Natural killer cell (primary cell): ENCODE data around the gene ARHGEF12. TPM values are rescaled to one million over a fixed set of nuclear protein-coding genes. Genes with fewer than 3 reads are reported as not detected.

ENCODE experiments used
- ATAC-seq, 3 donors: fragments of 150-1000 bp in 2 of 3; fragments of 200-7000 bp in 1 of 3; cut with Tn5 transposase; 1 replicate in 1 of 3; 2 replicates in 2 of 3; pipeline ENCODE4 v1.10.0; 2021; ENCODE audit warnings: mild to moderate bottlenecking in 2 of 3, moderate library complexity in 2 of 3
- DNase-seq, 2 donors: peaks; one replicate each; pipeline versions ENCODE4 v3.0.0 to v3.0.0-alpha.2; 2013 to 2021; ENCODE audit warnings: mixed read lengths in 1 of 2
- H3K27ac ChIP-seq: one replicate; pipeline ENCODE4 v1.5.1; 2013; ENCODE audit warnings: mild to moderate bottlenecking, low read length
- H3K27me3 ChIP-seq: one replicate; pipeline ENCODE4 v1.6.1; 2013; ENCODE audit warnings: low read length; ENCODE audit not compliant: control insufficient read depth, insufficient read depth
- H3K36me3 ChIP-seq: one replicate; pipeline ENCODE4 v1.6.1; 2013; ENCODE audit warnings: low read length; ENCODE audit not compliant: control insufficient read depth, insufficient read depth
- H3K4me1 ChIP-seq: one replicate; pipeline ENCODE4 v1.6.1; 2013; ENCODE audit warnings: low read length; ENCODE audit not compliant: control insufficient read depth, insufficient read depth
- H3K4me3 ChIP-seq: one replicate; pipeline ENCODE4 v1.5.1; 2013; ENCODE audit warnings: low read length
- H3K9me3 ChIP-seq: one replicate; pipeline ENCODE4 v1.6.1; 2013; ENCODE audit warnings: low read length; ENCODE audit not compliant: control insufficient read depth, insufficient read depth
- H3K27ac Mint-ChIP-seq, 2 donors: one replicate each; pipeline ENCODE4 v1.8.0; 2022; ENCODE audit warnings: mild to moderate bottlenecking in 2 of 2, mixed read lengths in 2 of 2, moderate library complexity in 1 of 2
- H3K27me3 Mint-ChIP-seq, 2 donors: one replicate each; pipeline ENCODE4 v1.8.0; 2022; ENCODE audit warnings: low read depth in 2 of 2, mixed read lengths in 2 of 2
- H3K36me3 Mint-ChIP-seq: one replicate; pipeline ENCODE4 v1.8.0; 2022; ENCODE audit warnings: mixed read lengths
- H3K4me1 Mint-ChIP-seq, 2 donors: one replicate each; pipeline ENCODE4 v1.8.0; 2022; ENCODE audit warnings: mixed read lengths in 2 of 2
- H3K4me3 Mint-ChIP-seq: one replicate; pipeline ENCODE4 v1.8.0; 2022; ENCODE audit warnings: mild to moderate bottlenecking, moderate library complexity, mixed read lengths
- H3K9me3 Mint-ChIP-seq, 2 donors: one replicate each; pipeline ENCODE4 v1.8.0; 2022; ENCODE audit warnings: mixed read lengths in 2 of 2
- WGBS: methylation state at CpG from one replicate; pipeline ENCODE4 v1.1.7; 2013; ENCODE audit warnings: missing lambda C conversion rate; ENCODE audit not compliant: insufficient coverage; 5-methylcytosine and 5-hydroxymethylcytosine counted together
- intact Hi-C: fragments of 100-400 bp; cut with micrococcal nuclease; formaldehyde crosslinking; loops from one replicate; pipeline ENCODE4 v1.14.2; 2022
- total RNA-seq, 4 donors: library from RNA; stranded (reverse); fragments of 120-200 nt in 1 of 4; gene quantifications; one replicate each; pipeline versions ENCODE4 v1.2.3 to v1.2.4, GENCODE V29; 2013 to 2022
- TF ChIP-seq, protein P1 (sequence below): fragments of 200-600 bp; IDR thresholded peaks from one replicate; pipeline ENCODE4 v1.8.0; 2022; ENCODE audit warnings: antibody characterized with exemption

The ARHGEF12 gene
- total RNA-seq, 3 donors from 2014 or later (not counting 1 experiment from before 2014, with no cell fraction given) = 38.4 to 52.3 (median 42.1) TPM

- H3K36me3 ChIP-seq = no peaks in the 10 kb centered on the region
- intact Hi-C loops = no loop called here
- Mint-ChIP-seq H3K9me3 (no peaks in the 10 kb centered on the region), H3K4me1 (peaks cover 0 to 15% of the 10 kb centered on the region in 2 donors), H3K4me3 (peak overlapping the region; percentile 57), H3K36me3 (no peaks in the 10 kb centered on the region), H3K27me3 (peaks cover 39 to 68% of the 10 kb centered on the region in 2 donors), H3K27ac (no peak overlapping the region)
- peaks cover 1% of the 10 kb centered on the region for H3K27me3 ChIP-seq
- 92% methylated on average over 6 of the region's 7 CpGs for WGBS
- ATAC-seq (no peak), DNase-seq (no peak)
- no peak overlapping the region for H3K4me3 ChIP-seq
- H3K4me1 ChIP-seq = peaks cover 6% of the 10 kb centered on the region
- TF ChIP-seq, protein P1, sequence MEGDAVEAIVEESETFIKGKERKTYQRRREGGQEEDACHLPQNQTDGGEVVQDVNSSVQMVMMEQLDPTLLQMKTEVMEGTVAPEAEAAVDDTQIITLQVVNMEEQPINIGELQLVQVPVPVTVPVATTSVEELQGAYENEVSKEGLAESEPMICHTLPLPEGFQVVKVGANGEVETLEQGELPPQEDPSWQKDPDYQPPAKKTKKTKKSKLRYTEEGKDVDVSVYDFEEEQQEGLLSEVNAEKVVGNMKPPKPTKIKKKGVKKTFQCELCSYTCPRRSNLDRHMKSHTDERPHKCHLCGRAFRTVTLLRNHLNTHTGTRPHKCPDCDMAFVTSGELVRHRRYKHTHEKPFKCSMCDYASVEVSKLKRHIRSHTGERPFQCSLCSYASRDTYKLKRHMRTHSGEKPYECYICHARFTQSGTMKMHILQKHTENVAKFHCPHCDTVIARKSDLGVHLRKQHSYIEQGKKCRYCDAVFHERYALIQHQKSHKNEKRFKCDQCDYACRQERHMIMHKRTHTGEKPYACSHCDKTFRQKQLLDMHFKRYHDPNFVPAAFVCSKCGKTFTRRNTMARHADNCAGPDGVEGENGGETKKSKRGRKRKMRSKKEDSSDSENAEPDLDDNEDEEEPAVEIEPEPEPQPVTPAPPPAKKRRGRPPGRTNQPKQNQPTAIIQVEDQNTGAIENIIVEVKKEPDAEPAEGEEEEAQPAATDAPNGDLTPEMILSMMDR = no peak
- no peak overlapping the region for H3K27ac ChIP-seq
- H3K9me3 ChIP-seq = no peaks in the 10 kb centered on the region
Measured at GRCh38 chr11:120509346-120510053, 173.3 kb downstream of the ARHGEF12 start.

- Mint-ChIP-seq H3K9me3 (no peaks in the 10 kb centered on the region), H3K27ac (peak overlapping the region in 1 of 2 donors; percentile 6), H3K4me3 (peak overlapping the region; percentile 53), H3K4me1 (peaks cover 0 to 23% of the 10 kb centered on the region in 2 donors), H3K36me3 (no peaks in the 10 kb centered on the region), H3K27me3 (peaks cover 32 to 64% of the 10 kb centered on the region in 2 donors)
- Histone ChIP-seq H3K36me3 (no peaks in the 10 kb centered on the region), H3K27me3 (no peaks in the 10 kb centered on the region), H3K4me1 (peaks cover 6% of the 10 kb centered on the region), H3K4me3 (no peak overlapping the region), H3K27ac (no peak overlapping the region), H3K9me3 (no peaks in the 10 kb centered on the region)
- intact Hi-C loops = loop anchor here (1.0 kb wide), 5 partner anchors 175 to 684 kb away; no protein-coding TSS in a partner anchor
- DNase-seq = no peak
- TF ChIP-seq, protein P1 = no peak
- ATAC-seq = no peak
- 77% methylated on average over 18 of the region's 20 CpGs for whole genome bisulfite sequencing
Measured at GRCh38 chr11:120510406-120511115, 174.3 kb downstream of the ARHGEF12 start.

DNA sequence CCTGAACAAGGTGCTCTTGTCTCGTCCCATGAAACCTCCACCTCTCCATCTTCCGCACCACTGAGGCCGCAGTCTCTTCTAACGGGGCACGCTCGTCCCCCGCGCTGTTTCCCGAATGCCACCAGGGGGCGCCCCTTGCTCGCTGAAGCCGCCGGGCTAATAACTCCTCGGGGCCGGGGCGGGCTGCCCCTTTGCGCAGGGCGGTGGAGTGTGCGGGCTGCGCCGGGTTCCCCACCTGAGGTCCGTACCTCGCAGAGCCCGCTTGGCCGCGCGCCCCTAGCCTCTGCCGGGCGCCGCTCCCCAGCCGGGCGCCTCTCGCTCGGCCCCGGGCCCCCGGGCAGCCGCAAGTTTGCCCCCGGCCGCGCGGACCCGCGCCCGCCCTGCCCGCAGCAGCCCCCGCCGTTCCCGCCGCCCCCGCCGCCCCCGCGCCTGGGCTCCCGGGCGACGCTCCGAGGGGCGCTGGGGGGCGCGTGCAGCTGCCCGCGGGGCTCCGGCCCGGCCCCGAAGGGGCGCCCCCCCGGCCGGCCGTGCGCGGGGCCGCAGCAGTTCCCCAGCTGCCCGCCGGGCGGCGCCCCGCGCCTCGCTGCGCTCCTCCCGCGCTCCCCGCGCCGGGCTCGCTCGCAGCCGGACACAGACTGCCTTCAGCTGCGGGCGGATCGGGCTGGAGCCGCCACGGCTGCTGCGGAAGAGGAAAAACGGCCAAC lies 175.1 kb downstream of the ARHGEF12 start, which contains the start of gene GRIK4:
Gene GRIK4, plus strand, starts transcription at position 633 of the 704 bp plus-strand sequence. CDS start 148,571 bp downstream, outside the sequence.
- peaks cover 31 to 64% of the 10 kb centered on the region in 2 donors for H3K27me3 Mint-ChIP-seq

More for the DNA sequence above, 175.1 kb downstream of the ARHGEF12 start, which contains the start of gene GRIK4:
- H3K9me3 Mint-ChIP-seq = no peaks in the 10 kb centered on the region
- H3K36me3 Mint-ChIP-seq = no peaks in the 10 kb centered on the region
- intact Hi-C loops = loop anchor here (1.0 kb wide), 5 partner anchors 174 to 683 kb away; no protein-coding TSS in a partner anchor
- Histone ChIP-seq H3K27ac (no peak within 1 kb of the TSS), H3K27me3 (no peaks in the 10 kb centered on the region), H3K4me3 (peak within 1 kb of the TSS; percentile 43), H3K9me3 (no peaks in the 10 kb centered on the region), H3K36me3 (no peaks in the 10 kb centered on the region), H3K4me1 (peaks cover 6% of the 10 kb centered on the region)
- ATAC-seq (peak; percentile 90 to 92 (median 92)), DNase-seq (peak; percentile 76 to 87)
- peak within 1 kb of the TSS; percentile 69 for H3K4me3 Mint-ChIP-seq
- peaks cover 0 to 28% of the 10 kb centered on the region in 2 donors for H3K4me1 Mint-ChIP-seq
- WGBS = under 1% methylated on average over 95 of the region's 95 CpGs
- TF ChIP-seq, protein P1 = peak; percentile 87
- H3K27ac Mint-ChIP-seq = peak within 1 kb of the TSS in 1 of 2 donors; percentile 61
